HG03060 (cell line): ENCODE data around the gene GRB7.
A peak's percentile ranks its signal among the peaks of the same experiment; 100 is the strongest.
"Not testable (repeated sequence)": the region's sequence is repeated elsewhere in the genome, so short reads cannot be mapped to it uniquely, and the experiment has no call there.

ENCODE experiments used
- ATAC-seq: cut with Tn5 transposase; IDR thresholded peaks from one replicate; pipeline ENCODE4 v1.9.1; 2021; ENCODE audit warnings: low read depth, moderate number of reproducible peaks; ENCODE audit not compliant: unreplicated experiment

Gene GRB7

DNA sequence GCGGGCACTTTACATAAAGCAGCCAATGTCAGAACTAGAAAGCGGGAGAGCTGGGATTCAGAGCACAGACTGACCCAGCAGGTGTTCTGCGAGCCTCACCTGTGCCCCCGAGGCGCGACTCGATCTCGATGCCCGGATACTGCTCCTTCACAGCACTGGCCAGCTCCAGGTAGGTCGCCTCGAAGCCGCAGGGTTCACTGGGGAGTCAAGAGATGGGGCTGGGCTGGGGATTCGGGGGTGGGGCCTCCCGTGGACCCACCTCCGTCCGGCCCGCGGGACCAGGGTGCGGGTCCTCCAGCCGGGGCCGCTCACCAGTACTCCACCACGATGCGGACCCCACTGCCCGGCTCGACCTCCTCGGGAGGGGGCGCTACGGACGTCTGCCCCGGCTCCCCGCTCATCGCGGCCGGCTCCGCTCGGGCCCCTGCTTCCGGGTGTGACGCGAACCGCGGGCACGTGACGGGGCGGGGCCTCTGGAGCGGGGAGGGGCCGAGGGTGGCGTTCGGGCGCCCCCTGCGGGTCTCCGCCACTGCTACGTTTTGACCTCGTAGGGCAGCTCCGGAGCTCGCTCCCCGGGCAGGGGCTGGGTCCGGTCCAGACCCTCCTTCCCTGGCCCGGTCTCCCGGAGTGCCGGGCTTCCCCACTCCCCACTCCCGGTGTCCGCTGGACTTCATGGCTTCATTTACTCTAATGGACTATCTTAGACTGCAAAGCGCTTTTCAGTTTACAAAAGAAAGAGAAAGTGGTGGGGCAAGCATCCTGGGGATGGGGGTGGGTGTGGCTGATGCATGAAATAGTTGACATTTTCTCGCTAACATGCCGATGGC lies 7.4 kb upstream of the GRB7 start, which contains the start of gene MIEN1:
Gene MIEN1 (minus strand): TSS at position 438 of the 827 bp plus-strand sequence. CDS start 37 bp downstream, at position 401.
- ATAC-seq: peak; percentile 46

DNA sequence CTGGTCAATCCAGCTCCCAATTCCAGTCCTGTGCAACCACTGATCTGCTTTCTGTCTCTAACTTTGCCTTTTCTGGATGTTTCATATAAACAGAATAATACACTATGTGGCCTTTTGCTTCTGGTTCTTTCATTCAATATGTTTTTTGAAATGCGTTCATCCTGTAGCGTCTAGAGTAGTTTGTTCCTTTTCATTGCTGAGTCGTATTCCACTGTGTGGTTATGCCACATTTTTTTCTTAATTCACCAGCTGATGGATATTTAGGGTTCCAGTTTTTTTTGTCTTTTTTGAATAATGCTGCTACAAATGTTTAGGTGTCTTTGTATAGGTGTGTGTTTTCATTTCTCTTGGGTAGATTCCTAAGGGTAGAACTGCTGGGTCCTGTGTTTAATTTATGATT lies 5.2 kb upstream of the GRB7 start:
- ATAC-seq: no peak

DNA sequence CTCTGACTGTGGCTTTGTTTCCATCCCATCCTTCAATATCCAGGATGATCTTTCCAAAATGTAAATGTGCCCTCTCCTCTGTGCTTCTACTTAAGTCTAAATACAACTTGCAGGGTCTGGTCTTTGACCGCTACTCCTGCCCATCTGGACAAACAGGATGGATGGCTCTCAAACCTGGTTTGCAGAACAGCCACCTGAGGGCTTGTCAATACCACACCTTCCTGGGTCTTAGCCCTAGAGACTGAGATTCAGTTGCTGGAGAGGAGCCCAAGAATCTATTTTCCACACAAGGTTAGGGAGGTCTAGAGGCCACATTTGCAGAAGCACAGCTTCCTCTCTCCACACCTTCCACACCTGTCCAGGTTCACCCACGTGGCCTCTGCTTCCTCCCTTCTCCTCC lies 1.9 kb upstream of the GRB7 start:
- no peak for ATAC-seq

DNA sequence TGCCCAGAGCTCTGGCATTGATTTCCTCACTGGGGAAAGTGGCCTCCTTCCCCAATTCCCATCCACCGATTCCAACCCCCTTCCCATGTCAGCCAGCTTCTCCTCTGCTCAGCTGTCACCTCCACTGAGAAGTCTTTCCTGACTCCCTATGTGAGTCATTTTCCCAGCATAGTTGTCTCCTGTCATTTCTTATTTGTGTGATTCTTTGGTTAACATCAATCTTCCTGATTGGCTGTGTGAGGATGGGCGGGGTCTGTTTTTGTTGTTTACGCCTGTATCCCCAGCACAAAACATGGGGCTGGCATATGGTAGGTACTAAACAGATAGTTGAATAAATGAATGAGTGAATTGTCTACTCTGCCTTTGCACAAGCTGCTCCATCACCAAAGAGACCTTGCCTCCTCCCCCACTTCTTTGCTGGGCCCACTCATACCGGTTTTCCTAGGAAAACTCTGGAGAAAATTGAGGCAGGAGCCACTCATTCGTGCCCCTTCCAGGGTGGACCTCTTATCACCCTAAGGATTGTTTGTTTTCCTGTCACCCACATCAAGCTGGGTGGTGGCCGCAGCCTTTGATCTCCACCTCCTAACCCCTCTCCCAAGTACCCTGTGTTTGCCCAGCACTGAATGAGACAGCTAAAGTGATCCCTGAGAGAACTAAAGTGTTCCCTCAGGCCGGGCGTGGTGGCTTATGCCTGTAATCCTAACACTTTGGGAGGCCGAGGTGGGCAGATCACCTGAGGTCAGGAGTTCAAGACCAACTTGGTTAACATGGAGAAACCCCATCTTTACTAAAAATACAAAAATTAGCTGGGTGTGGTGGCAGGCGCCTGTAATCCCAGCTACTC lies 1.2 kb upstream of the GRB7 start:
- no peak for ATAC-seq

DNA sequence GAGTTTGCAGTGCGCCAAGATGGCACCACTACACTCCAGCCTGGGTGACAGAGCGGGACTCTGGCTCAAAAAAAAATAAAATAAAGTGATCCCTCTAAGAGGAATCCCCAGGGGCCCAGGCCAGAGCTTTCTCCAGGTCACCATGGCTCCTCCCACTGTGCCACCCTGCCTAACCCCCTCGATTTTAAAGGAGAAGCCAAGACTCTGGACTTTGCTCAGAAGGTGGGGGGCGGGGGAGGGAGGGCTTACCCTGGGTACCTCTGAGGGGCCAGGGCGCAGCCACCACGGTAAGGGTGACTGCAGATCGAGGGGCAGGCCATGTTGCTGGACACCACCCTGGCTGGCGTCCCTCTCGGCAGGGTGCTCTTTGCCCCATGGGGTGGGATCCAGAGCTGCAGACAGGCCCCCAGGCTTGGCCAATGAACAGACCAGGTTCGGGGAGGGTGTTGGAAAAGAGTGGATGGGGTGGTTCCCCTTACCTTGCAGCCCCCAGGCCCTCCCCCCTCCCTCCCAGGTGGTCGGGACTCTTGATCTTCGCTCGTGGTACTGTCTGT lies 455 bp upstream of the GRB7 start:
- ATAC-seq: no peak

DNA sequence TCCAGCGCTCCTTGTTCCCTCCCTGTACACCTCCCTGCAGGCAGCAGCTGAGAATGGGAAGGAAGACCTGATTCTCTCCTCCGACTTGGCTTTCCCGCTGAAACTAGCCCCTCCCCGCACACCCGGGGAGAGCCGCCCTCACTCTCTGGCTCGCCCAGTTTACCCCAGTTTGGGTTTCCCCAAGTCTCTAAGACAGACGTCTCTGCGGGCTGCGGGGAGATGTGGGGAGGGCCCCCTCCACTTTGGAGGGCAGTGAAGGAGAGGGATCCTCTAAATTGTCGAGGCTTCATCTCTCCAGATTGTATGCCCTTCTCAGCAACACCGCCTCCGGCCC lies 797 bp downstream of the GRB7 start:
- ATAC-seq: no peak

DNA sequence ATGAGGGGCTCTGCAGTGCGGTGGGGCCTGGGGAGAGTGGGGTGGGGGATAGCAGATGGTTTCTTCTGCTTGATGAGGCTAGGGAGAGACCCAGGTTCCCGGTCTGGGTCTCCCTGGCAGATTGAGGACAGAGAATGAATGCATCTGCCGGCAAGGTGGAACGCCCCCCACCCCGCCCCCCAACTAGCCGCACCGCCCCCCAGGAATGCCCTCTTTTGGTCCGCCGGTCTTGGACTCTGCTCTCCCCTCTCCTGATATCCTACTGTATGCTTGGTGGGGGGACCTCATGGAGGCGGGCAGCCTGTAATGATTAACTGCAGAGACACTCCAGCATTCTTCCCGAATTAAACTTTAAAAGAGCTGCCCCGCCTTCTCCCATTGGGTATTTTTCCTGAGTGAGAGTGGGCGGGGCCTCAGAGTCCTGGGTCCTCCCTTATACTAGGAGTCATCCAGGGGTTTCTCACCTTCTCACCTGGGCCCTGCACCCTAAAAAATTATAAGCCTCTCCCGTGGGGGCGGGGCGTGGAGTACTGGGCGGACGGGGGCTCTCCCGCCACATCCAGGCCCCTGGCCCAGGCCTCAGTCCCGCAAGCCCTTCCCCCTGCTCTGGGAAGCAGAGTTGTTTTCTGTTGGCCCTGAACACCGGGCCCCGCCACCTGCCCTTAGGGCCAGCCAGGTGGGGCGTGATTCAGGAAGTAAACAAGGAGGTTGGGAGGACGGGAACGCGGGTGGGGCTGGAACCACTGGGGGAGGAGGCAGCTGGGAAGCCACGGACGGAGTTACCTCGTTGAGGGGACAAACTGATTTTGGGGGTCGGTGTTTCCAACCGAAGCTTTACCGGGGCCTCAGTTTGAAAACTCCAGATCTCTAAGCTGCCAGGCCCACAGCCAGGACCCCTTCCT lies 1.5 kb downstream of the GRB7 start:
- ATAC-seq: no peak

DNA sequence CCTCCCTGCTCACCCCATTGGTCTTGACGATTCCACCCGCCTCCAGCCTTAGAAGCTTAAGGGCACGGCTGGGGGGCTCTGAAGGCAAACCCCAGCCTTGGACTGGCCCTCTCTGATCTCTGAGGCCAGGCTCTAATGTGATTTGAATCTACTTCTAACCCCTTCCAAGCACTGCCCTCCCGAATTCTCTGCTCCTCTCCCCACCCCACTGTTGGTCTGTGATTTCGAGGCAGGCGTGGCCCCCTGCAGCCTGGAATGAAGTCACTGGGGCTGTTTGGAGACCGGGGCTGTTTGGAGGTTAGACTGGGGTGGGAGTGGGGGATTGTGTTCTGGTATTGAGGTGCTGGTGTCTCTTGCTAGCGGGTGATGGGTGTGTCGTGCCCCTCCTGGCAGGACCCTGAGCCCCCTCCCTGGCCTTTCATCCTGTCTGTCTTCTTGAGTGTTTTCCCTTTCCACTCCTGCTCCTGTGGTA lies 2.2 kb downstream of the GRB7 start:
- ATAC-seq: no peak

DNA sequence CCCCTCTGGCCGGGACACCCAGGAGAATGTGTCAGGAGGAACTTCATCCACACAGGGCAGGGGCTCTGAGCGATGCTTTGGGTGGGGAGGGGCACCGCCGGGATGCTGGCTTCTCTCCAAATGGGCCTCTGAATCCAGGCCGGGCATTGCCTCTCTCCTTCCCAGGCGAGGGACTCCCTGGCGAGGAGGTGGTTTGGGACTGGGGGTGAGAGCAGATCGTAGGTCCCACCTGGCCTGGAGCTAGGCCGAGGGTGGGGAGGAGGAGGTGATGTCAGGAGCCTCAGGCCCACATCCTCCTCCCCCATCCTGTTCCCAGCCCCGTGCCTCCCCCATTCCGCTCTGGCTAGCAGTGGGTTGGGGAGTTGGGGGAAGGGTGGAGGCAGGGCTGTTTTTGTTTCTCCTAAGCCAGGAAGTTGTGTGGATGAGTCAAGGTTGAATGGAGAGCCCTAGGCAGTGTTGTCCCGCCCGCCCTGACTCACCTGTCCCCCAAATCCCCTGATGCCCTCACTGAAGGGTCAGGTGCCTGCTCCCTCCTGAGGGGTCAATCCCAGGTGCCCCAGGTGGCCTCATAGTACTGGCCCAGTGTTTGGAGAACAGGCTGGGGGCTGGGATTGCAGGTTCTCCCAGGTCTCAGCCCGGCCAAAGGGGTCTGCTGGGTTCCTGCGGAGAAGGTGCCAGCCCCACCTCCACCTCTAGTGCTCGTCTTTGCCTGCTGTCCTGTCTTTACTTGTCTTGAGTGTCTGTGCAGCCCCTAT lies 2.8 kb downstream of the GRB7 start:
- no peak for ATAC-seq

DNA sequence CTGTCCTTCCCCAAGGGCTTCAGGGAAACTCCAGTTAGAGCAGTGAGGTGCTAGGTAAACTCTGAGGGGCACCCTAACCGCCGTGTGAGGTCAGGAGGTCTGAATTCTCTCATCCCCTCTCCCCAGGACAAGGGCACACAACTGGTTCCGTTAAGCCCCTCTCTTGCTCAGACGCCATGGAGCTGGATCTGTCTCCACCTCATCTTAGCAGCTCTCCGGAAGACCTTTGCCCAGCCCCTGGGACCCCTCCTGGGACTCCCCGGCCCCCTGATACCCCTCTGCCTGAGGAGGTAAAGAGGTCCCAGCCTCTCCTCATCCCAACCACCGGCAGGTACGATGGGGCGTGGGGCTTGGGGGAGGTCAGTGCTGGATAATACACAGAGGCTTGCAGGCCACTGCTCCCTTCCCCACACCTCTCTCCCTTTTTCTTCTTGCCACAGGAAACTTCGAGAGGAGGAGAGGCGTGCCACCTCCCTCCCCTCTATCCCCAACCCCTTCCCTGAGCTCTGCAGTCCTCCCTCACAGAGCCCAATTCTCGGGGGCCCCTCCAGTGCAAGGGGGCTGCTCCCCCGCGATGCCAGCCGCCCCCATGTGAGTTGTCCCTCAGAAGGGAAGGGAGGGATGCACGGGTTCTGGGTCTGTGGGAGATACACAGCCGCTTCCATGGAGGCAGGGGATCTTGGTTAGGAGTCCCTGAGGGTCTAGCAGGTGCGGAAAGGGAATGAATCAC lies 4.6 kb downstream of the GRB7 start:
- no peak for ATAC-seq

DNA sequence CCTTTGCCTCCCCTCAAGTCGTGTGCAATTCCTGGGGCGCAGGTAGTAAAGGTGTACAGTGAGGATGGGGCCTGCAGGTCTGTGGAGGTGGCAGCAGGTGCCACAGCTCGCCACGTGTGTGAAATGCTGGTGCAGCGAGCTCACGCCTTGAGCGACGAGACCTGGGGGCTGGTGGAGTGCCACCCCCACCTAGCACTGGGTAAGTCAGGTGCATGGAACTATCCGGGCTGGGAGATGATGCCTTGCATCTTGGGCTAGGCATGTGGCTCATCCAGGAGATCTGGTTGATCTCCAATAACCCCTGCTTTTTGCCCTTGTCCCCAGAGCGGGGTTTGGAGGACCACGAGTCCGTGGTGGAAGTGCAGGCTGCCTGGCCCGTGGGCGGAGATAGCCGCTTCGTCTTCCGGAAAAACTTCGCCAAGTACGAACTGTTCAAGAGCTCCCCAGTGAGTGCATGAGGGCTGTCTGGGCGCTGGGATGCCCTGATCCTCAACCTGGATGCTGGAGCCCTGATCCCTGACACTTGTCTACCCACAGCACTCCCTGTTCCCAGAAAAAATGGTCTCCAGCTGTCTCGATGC lies 5.2 kb downstream of the GRB7 start:
- ATAC-seq: no peak

DNA sequence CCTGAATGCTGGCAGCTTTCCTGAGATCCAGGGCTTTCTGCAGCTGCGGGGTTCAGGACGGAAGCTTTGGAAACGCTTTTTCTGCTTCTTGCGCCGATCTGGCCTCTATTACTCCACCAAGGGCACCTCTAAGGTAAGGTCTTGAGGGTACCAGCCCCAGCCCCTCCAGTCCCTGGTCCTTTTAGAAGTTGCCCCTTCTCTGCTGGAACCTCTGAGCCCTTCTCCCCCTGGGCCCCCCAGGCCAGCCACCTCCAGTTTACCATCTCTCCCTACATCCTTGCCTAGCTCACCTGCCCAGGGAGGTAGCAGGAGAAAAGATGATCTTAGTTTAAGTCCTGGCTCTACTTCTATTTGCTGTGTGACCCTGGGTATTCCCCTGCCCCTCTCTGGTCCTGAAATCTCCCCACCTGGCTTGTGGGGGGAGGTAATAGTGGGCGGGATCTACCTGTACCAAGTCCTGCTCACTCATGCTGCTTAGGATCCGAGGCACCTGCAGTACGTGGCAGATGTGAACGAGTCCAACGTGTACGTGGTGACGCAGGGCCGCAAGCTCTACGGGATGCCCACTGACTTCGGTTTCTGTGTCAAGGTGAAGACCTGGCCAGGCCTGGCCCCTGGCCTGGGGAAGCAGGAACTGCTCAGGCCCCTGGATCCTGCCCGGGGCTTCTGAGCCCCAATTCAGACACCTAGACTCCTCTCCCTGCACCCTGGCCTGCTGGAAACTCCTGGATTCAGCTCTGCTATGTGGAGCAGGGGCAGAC lies 6.5 kb downstream of the GRB7 start:
- no peak for ATAC-seq

DNA sequence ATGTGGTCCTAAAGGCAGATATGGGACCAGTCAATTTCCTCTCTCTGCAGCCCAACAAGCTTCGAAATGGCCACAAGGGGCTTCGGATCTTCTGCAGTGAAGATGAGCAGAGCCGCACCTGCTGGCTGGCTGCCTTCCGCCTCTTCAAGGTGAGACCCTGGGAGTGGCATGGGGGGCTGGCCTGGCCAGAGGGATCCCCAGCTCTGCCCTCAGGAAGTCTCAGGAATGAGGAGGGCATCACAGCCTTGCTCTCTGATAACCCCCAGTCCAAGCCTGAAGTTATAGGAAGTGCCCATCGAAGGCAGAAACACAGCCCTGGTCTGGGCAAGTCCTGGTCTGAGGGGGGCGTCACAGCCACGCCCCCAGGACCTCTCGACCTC lies 7.1 kb downstream of the GRB7 start:
- ATAC-seq: no peak

DNA sequence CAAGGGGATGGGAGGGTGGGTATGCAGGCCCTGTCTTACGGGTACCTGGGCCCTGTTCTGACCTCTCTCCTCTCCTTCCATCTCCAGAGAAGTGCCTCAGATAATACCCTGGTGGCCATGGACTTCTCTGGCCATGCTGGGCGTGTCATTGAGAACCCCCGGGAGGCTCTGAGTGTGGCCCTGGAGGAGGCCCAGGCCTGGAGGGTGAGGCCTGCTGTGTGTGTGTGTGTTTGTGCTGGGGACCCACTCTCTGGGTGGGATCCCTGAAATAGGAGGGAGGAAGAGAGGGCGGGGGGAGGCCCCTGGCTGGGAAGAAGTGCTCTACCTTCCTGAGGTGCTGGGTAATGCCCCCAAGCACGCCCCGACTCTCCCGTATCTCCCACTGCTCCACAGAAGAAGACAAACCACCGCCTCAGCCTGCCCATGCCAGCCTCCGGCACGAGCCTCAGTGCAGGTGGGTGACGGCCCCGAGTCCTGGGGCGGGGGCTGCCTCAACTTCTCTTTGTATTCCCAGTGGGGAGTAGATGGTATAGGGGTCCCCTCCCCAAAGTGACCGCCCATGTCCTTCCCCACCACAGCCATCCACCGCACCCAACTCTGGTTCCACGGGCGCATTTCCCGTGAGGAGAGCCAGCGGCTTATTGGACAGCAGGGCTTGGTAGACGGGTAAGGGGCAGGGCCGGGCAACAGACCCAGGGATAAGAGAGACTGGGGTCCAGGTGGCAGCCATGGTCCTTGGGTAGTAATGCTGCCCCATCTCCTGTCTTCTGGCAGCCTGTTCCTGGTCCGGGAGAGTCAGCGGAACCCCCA lies 7.8 kb downstream of the GRB7 start:
- no peak for ATAC-seq

DNA sequence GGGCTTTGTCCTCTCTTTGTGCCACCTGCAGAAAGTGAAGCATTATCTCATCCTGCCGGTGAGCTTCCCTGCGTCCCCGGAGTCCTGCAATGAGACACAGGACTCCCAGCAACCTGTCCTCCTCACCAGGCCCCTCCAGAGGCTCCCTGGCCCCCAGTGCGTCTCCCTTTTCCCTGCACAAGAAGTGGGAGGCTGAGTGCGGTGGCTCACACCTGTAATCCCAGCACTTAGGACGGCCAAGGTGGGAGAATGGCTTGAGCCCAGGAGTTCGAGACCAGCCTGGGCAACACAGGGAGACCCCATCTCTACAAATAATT lies 8.4 kb downstream of the GRB7 start:
- ATAC-seq: no peak

DNA sequence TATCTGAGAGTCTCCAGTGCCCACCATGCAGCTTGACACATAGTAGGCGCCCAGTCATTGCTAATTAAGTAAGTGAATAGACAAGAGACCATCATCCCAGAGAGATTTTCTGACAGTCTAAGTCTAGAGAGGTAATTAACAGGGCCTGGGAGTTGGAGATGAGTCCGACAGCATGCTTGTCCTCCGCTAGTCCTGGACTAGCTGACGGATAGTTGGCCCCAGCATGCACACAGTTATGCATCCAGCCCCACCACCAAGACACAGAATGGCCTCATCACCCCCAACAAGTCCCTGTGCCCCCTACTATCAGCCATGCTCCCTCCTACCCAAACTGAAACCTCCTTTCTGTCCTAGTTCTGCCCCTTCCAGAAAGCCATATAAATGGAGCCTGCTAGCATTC lies 10.0 kb downstream of the GRB7 start:
- no peak for ATAC-seq

DNA sequence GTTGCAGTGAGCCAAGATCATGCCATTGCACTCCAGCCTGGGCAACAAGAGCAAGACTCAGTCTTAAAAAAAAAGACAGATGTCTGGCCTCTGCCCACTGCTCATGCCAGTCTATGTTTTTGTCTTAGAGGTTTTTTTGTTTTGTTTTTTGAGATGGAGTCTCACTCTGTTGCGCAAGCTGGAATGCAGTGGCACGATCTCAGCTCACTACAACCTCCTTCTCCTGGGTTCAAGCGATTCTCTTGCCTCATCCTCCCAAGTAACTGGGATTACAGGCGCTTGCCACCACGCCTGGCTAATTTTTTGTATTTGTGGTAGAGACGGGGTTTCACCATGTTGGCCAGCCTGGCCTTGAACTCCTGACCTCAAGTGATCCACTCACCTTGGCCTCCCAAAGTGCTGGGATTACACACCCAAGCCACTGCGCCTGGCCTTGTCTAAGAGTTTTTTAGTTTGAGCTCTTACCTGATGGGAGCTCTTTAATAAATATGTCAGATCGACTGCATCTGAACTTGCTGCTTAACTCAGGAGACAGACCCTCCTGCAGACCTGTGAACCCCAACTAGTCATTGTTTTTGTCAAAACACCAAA lies 10.8 kb downstream of the GRB7 start:
- not testable (repeated sequence) for ATAC-seq
